ENCODE results near the gene BCR.

Gene BCR

GRCh38 chr22:23193882-23194281, 13.6 kb downstream of the BCR start:
- no peak for DNase-seq (ENCODE audit: low read depth in 1 of 2, low spot score in 1 of 2)

DNA sequence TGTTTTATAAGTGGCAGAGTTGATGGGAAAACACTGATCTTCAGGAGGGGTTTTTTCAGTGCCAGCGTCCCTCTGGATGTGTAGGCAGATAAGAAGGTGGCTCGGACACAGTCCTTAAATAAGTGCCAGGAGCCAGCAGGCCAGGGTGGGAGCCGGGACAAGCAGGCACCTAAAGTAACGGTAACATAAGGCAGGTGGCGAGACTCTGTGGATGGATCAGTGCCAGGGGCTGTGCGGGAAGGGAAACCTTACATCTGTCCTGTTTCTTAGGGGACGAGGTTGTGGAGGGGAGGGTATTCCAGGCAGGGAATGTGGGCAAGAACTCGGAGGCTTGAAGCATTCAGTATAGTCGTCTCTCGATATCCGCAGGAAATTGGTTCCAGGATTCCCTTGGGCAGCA, 15.9 kb downstream of the BCR start:
- no peak for DNase-seq (ENCODE audit: low read depth in 1 of 2, low spot score in 1 of 2)

- DNase-seq (ENCODE audit: low read depth in 1 of 2, low spot score in 1 of 2), result no peak
Measured at GRCh38 chr22:23197836-23198235, 17.5 kb downstream of the BCR start.

GRCh38 chr22:23199159-23199558, 18.9 kb downstream of the BCR start:
- DNase-seq (ENCODE audit: low read depth in 1 of 2, low spot score in 1 of 2), result no peak

DNA sequence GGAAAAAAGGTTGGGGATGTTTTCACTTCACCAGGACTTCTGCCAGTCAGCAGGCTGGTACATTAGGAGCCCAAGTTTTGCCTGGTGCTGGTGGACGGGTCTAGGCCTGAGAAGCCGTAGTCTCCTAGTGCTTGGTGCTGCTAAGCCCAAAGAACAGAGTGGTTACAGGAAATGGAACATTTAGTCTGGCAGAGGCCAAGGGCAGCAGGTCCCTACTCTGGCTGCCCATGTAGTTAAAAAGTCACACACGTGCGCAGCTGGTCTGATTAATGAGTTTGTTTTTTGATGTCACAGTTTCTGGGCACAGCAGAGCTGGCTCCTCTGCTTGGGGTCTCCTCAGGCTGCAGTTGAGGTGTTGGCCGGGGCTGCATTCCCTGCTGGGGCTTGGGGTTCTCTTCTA, 20.6 kb downstream of the BCR start:
- no peak for DNase-seq (ENCODE audit: low read depth in 1 of 2, low spot score in 1 of 2)

DNA sequence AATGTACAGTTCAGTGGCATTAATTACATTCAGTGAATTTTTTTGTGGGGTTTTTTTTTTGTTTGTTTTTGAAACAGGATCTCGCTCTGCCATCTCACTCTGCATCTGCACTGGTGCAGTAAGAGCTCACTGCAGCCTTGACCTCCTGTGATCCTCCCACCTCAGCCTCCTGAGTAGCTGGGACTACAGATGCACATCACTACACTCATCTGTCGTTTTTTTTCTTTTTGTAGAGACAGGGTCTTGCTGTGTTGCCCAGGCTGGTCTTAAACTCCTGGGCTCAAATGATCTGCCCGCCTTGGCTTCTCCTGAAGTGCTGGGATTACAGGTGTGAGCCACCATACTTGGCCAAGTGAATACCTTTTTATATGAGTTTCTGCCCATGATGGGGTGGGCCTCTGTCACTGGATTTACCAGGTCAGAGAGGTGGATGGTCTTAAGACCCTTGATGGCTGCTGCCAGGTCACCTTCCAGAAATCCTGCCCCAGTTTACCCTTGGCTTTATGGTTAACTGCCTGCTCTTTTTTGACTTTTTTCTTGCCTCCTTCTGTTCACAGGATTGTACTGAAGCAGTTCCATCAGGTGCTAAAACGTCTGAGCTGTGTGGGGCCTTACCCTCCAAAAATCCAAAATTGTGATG, 22.6 kb downstream of the BCR start:
- no peak for DNase-seq (ENCODE audit: low read depth in 1 of 2, low spot score in 1 of 2)

DNA sequence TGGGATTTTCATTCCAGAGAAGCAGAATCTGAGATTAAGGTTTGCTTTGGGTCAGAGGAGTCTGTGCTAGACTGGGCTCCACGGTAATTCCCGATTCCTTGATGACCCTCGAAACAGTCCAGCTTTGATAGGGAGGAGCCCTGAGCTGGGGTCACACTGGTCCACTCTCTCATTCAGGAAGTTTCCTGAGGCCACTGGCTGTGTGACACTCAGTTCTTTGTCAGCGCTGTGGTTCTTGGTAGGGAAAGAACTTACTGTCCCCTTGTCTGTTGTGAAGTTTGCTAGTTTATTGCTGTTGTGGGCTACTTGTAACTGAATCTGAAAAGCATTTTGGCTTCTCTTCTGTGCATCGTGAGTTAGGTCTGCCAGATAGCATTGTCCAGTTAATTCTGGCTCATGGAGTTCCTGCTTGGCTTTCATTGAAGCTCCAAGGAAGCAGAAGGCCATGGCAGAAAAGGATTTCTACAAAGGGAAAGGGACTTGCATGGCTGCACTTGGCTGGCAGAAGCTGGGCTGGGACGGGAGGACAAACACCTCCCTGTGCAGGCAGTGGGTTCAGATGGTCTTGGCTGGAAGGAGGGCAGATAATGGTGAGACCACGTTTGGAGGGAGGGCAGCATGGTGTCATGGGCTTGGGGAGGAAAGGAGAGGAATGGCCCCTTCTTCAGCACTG, 23.3 kb downstream of the BCR start:
- no peak for DNase-seq (ENCODE audit: low read depth in 1 of 2, low spot score in 1 of 2)

GRCh38 chr22:23204125-23204488, 23.8 kb downstream of the BCR start:
- DNase-seq (ENCODE audit: low read depth in 1 of 2, low spot score in 1 of 2), result no peak

DNA sequence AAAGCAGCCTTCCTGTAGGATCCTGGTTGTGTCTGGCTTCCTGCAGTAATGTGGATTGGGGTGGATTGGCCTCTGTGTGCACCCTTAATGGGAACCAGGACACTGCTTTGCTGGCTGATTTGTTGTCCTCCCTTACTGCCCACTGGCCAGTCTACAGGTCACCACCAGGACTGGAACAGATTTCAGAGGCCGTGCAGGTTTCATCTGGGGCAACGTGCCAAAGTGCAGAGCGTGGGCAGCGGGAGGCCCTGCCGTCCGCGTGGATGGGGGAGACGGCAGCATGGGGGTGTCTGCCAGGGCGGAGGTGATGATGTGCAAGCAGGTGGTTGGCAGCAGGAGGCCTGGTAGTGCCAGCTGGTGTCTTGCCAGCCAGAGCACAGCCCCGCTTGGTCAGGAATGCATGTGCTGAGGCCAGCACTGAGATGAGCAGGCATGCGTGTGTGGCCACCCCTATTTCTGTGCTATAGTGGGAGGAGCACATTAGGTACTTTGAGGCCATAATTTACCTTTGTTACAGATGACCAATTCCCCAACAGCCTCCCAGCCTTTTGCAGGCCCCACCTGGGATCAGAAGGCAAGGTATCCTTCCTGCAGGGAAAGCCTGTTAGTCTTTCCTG, 24.3 kb downstream of the BCR start:
- no peak for DNase-seq (ENCODE audit: low read depth in 1 of 2, low spot score in 1 of 2)

DNA sequence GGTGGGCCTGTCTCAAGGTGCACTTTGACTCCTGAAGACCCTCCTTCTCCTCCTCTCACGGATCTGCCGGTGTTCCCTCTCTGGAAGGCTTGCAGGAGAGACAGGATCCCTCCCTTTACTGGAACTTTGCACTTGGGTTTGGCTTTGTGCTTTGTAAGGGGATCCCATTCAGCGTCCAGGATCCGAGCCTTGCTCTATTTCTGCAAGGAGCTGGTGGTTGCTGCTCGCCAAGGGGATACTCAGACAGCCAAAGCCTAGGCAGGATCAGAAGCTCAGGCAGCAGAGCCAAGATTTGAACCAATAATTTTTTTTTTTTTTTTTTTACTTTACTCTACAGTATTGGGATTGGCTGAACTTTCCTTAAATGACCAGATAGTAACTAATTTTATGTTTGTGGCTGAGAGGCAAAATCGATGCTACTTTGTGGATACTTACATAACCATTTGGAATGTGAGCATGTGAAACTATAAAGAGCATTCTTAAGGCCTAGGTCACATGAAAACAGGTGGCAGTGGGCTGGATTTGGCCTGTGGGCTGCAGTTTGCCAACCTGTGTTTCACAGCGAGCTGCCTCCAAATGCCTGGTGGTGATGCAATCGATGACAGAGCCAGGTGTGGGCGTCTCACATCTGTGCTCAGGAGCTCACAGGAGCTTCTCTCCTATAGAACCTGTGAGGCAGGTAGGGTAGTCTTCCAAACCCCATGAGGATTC, 25.2 kb downstream of the BCR start:
- no peak for DNase-seq (ENCODE audit: low read depth in 1 of 2, low spot score in 1 of 2)

GRCh38 chr22:23206915-23207314, 26.6 kb downstream of the BCR start:
- DNase-seq (ENCODE audit: low read depth in 1 of 2, low spot score in 1 of 2), result no peak

- DNase-seq (ENCODE audit: low read depth in 1 of 2, low spot score in 1 of 2), result no peak
Measured at GRCh38 chr22:23207729-23208393, 27.6 kb downstream of the BCR start.

DNA sequence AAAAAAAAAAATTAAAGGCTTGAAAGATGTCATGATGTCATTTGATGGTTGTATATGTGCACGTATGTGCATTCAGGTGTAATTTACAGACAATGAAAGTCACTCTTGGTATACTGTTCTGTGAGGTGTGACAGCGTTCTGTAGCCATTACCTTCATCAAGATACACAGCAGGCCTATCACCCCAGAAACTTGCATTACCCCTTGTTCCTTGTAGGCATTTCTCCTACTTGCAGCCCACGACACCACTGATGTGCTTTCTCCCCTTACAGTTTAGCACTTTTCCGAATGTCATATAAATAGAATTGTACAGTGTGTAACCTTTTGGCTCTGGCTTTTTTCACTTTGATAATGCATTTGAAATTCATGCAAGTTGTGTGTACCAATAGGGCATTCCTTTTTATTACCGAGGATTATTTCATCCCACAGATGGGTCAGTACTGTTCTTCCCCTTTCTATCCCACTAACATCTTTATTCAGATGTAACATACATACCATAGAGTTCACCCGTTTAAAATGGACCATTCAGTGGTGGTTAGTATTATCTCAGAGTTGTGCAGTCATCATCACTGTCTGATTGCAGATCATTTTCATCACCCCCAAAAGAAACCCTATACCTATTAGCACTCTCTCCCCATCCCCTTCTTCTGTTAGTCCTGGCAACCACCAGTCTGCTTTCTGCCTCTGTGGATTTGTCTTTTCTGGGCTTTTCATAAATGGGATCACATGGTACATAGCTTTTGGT, 30.3 kb downstream of the BCR start:
- no peak for DNase-seq (ENCODE audit: low read depth in 1 of 2, low spot score in 1 of 2)

DNA sequence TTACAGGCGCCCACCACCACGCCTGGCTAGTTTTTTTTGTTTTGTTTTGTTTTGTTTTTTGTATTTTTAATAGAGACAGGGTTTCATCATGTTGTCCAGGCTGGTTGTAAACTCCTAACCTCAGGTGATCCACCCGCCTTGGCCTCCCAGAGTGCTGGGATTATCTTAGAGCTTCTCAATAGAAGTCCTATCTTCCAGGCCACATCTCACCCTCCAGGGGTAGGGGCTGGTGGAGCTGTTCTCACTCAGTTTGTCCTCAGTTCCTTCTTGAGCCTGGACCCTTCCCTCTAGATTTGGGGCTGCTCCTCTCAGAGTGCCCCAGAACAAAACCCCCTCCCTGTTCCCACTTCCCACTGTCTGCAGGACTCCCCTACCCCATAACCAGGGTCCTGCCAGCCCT, 31.3 kb downstream of the BCR start:
- no peak for DNase-seq (ENCODE audit: low read depth in 1 of 2, low spot score in 1 of 2)

GRCh38 chr22:23212061-23213021, 32.0 kb downstream of the BCR start:
- no peak for DNase-seq (ENCODE audit: low read depth in 1 of 2, low spot score in 1 of 2)

- DNase-seq (ENCODE audit: low read depth in 1 of 2, low spot score in 1 of 2), result no peak
Measured at GRCh38 chr22:23213022-23213555, 32.8 kb downstream of the BCR start.

DNA sequence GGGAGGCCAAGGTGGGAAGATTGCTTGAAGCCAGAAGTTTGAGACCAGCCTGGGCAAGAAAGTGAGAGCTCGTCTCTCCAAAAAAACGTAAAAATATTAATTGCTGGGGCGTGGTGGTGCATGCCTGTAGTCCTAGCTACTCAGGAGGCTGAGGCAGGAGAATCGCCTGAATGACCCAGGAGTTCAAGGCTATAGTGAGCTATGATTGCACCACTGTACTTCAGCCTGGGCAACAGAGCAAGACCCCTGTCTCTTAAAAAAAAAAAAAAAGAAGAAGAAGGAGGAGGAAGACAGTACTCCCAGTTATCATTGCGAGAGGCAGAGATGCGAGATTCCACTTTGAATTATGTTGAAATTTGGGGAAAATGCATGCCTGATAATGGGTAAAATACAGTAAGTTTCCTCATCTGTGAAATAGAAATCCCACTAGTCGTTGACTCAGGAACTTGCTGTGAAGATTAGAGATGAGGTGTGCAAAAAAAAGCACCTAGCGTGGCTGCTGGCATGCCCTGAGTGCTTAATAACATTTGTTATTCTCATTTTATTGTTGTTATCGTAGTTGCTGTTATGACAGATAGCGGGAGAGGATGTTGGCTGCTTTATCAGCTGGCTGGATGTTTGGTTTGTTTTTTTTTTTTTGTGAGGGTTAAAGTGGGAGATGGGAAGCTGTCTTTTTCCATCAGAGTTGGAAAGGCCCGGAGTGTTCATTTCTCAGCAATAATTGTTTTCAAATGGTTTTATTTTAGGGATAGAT, 33.4 kb downstream of the BCR start:
- DNase-seq (ENCODE audit: low read depth in 1 of 2, low spot score in 1 of 2), result no peak

- no peak for DNase-seq (ENCODE audit: low read depth in 1 of 2, low spot score in 1 of 2)
Measured at GRCh38 chr22:23214398-23214797, 34.1 kb downstream of the BCR start.

Measured in activated T-helper 1 cell treated with anti-CD3 and anti-CD28 coated beads, Interleukin-2, amount 50 U/mL, for 16 hours (primary cell).